Esophagus muscularis mucosa (tissue), 4 donors: ENCODE results near the gene SFXN3. TPM values are rescaled to one million over a fixed set of nuclear protein-coding genes. Genes with fewer than 3 reads are reported as not detected.

Experiments used
- DNase-seq: peaks from one replicate; pipeline ENCODE4 v3.0.0-alpha.2; 2017; ENCODE audit errors: extremely low spot score
- H3K27ac ChIP-seq, 4 donors: fragments of 200-600 bp; sonication (generic); replicated peaks in 1 of 4; 1 replicate in 3 of 4; 2 replicates in 1 of 4; pipeline ENCODE4 v1.5.1; 2016 to 2019; ENCODE audit warnings: mild to moderate bottlenecking in 1 of 4
- H3K27me3 ChIP-seq, 4 donors: fragments of 200-600 bp; sonication (generic); one replicate each; pipeline versions ENCODE4 v1.5.1 to v1.6.0; 2016 to 2019
- H3K36me3 ChIP-seq, 4 donors: fragments of 200-600 bp; sonication (generic); one replicate each; pipeline ENCODE4 v1.5.1; 2016 to 2019
- H3K4me1 ChIP-seq, 4 donors: fragments of 200-600 bp; sonication (generic); one replicate each; pipeline ENCODE4 v1.5.1; 2016 to 2019
- H3K4me3 ChIP-seq, 4 donors: fragments of 200-600 bp; sonication (generic); 1 replicate in 2 of 4; 2 replicates in 2 of 4; pipeline ENCODE4 v1.5.1; 2016 to 2019; ENCODE audit warnings: mild to moderate bottlenecking in 4 of 4, moderate library complexity in 1 of 4
- H3K9me3 ChIP-seq, 4 donors: fragments of 200-600 bp; sonication (generic); 1 replicate in 3 of 4; 2 replicates in 1 of 4; pipeline ENCODE4 v1.5.1; 2016 to 2019
- CTCF ChIP-seq, 3 experiments: fragments of 200-600 bp in 2 of 3; fragments of 450-650 bp in 1 of 3; sonication (generic) in 2 of 3; IDR thresholded peaks; one replicate each; pipeline ENCODE4 v1.5.1; 2017 to 2019; ENCODE audit warnings: antibody characterized with exemption in 3 of 3, mild to moderate bottlenecking in 2 of 3, moderate library complexity in 1 of 3
- EP300 ChIP-seq: sonication (generic); formaldehyde crosslinking; IDR thresholded peaks from one replicate; pipeline ENCODE4 v1.6.1; 2017; ENCODE audit warnings: antibody characterized with exemption
- POLR2A ChIP-seq: fragments of 450-650 bp; IDR thresholded peaks from one replicate; pipeline ENCODE4 v1.6.1; 2017; ENCODE audit warnings: antibody characterized with exemption, moderate library complexity, mild to moderate bottlenecking, low read depth
- POLR2AphosphoS5 ChIP-seq, 2 donors: sonication (generic); formaldehyde crosslinking; IDR thresholded peaks; one replicate each; pipeline ENCODE4 v1.6.1; 2017; ENCODE audit warnings: antibody characterized with exemption in 2 of 2
- WGBS: methylation state at CpG from one replicate; pipeline ENCODE4 v1.1.5; 2018; 5-methylcytosine and 5-hydroxymethylcytosine counted together
- intact Hi-C: fragments of 100-400 bp; cut with DNase I; formaldehyde crosslinking; loops from one replicate; pipeline ENCODE4 v1.15.1; 2023
- total RNA-seq, 4 donors: library from RNA; depleted of rRNA; stranded (reverse); fragments of >200 nt; gene quantifications; one replicate each; pipeline versions ENCODE4 v1.1.0 to v1.2.1, GENCODE V29; 2016

Gene SFXN3
- total RNA-seq, 4 donors from 2014 or later, result 40.9 to 95.5 (median 76.1) TPM

- Histone ChIP-seq H3K27me3 (no peaks in the 10 kb centered on the region), H3K36me3 (peaks cover 31 to 60% (median 56%) of the 10 kb centered on the region in 4 donors), H3K4me1 (peaks cover 21 to 31% (median 28%) of the 10 kb centered on the region in 4 donors), H3K9me3 (no peaks in the 10 kb centered on the region), H3K4me3 (no peak overlapping the region), H3K27ac (no peak overlapping the region)
- intact Hi-C loops, result no loop called here
- no peak for TF ChIP-seq POLR2AphosphoS5 (IDR thresholded peaks at IDR 0.05)
- no peak for TF ChIP-seq POLR2A
- no peak for TF ChIP-seq CTCF (IDR thresholded peaks at IDR 0.05)
- no peak for TF ChIP-seq EP300
- 87% methylated on average over 7 of the region's 7 CpGs for WGBS
- DNase-seq, result no peak
These were observed 4.3 kb downstream of the SFXN3 start for GRCh38 chr10:101035314-101035713.

GRCh38 chr10:101035916-101036702, 5.1 kb downstream of the SFXN3 start:
- intact Hi-C loops, result no loop called here
- TF ChIP-seq POLR2A (no peak), POLR2AphosphoS5 (IDR thresholded peaks at IDR 0.05) (no peak), EP300 (no peak), CTCF (IDR thresholded peaks at IDR 0.05) (no peak)
- DNase-seq, result no peak
- Histone ChIP-seq H3K9me3 (no peaks in the 10 kb centered on the region), H3K27ac (no peak overlapping the region), H3K4me1 (peaks cover 15 to 29% (median 24%) of the 10 kb centered on the region in 4 donors), H3K4me3 (no peak overlapping the region), H3K36me3 (peaks cover 31 to 61% (median 56%) of the 10 kb centered on the region in 4 donors), H3K27me3 (no peaks in the 10 kb centered on the region)
- 78% methylated on average over 10 of the region's 10 CpGs for WGBS

- no peak for DNase-seq
- H3K27me3 ChIP-seq, result no peaks in the 10 kb centered on the region
- TF ChIP-seq POLR2AphosphoS5 (IDR thresholded peaks at IDR 0.05), result no peak
- no peak for TF ChIP-seq POLR2A
- TF ChIP-seq CTCF (IDR thresholded peaks at IDR 0.05), result no peak
- TF ChIP-seq EP300, result no peak
- no peaks in the 10 kb centered on the region for H3K9me3 ChIP-seq
- WGBS, result 74% methylated on average over 4 of the region's 7 CpGs
- no peak overlapping the region for H3K27ac ChIP-seq
- intact Hi-C loops, result no loop called here
- H3K36me3 ChIP-seq, result peaks cover 31 to 61% (median 56%) of the 10 kb centered on the region in 4 donors
- H3K4me3 ChIP-seq, result no peak overlapping the region
- H3K4me1 ChIP-seq, result peaks cover 15 to 30% (median 29%) of the 10 kb centered on the region in 4 donors
These were observed 5.7 kb downstream of the SFXN3 start for GRCh38 chr10:101036726-101037125.

GRCh38 chr10:101038484-101038883, 7.5 kb downstream of the SFXN3 start:
- peaks cover 16 to 35% (median 32%) of the 10 kb centered on the region in 4 donors for H3K4me1 ChIP-seq
- intact Hi-C loops, result no loop called here
- no peak for DNase-seq
- H3K4me3 ChIP-seq, result no peak overlapping the region
- no peaks in the 10 kb centered on the region for H3K27me3 ChIP-seq
- TF ChIP-seq POLR2A (no peak), EP300 (no peak), POLR2AphosphoS5 (IDR thresholded peaks at IDR 0.05) (no peak), CTCF (IDR thresholded peaks at IDR 0.05) (no peak)
- 61% methylated on average over 4 of the region's 5 CpGs for WGBS
- no peak overlapping the region for H3K27ac ChIP-seq
- peaks cover 31 to 61% (median 56%) of the 10 kb centered on the region in 4 donors for H3K36me3 ChIP-seq
- H3K9me3 ChIP-seq, result no peaks in the 10 kb centered on the region
